NT2/D1 (cell line): ENCODE results near the gene TTC31.
A peak's percentile ranks its signal among the peaks of the same experiment; 100 is the strongest.

Source experiments
- DNase-seq: peaks from one replicate; pipeline ENCODE4 v3.0.0-alpha.2; 2011; ENCODE audit warnings: low read depth, low spot score
- H3K27me3 ChIP-seq: 2 replicates; pipeline ENCODE4 v1.6.0; 2011; ENCODE audit warnings: mild to moderate bottlenecking; ENCODE audit not compliant: insufficient read length, insufficient read depth
- H3K36me3 ChIP-seq: 2 replicates; pipeline ENCODE4 v1.6.1; 2011; ENCODE audit warnings: mild to moderate bottlenecking, low read length, mixed read lengths; ENCODE audit not compliant: insufficient read depth, insufficient read length
- H3K4me1 ChIP-seq: 2 replicates; pipeline ENCODE4 v1.5.1; 2011; ENCODE audit not compliant: insufficient read depth, insufficient read length
- H3K4me3 ChIP-seq: 2 replicates; pipeline ENCODE4 v1.5.1; 2011; ENCODE audit warnings: low read depth; ENCODE audit not compliant: insufficient read length
- H3K9ac ChIP-seq: 2 replicates; pipeline ENCODE4 v1.6.0; 2011; ENCODE audit warnings: low read depth; ENCODE audit not compliant: insufficient read length
- H3K9me3 ChIP-seq: 2 replicates; pipeline ENCODE4 v1.5.1; 2011; ENCODE audit warnings: mild to moderate bottlenecking, low read length; ENCODE audit not compliant: insufficient read depth
- SUZ12 ChIP-seq: IDR thresholded peaks from 2 replicates; pipeline ENCODE4 v1.6.1; 2011; ENCODE audit not compliant: insufficient read length, insufficient read depth; ENCODE audit errors: extremely low read depth
- YY1 ChIP-seq: IDR thresholded peaks from 2 replicates; pipeline ENCODE4 v1.6.1; 2011; ENCODE audit not compliant: insufficient read length, insufficient read depth
- ZNF274 ChIP-seq: IDR thresholded peaks from 2 replicates; pipeline ENCODE4 v1.6.1; 2011; ENCODE audit warnings: mild to moderate bottlenecking, low read depth, low read length

The TTC31 gene

DNA sequence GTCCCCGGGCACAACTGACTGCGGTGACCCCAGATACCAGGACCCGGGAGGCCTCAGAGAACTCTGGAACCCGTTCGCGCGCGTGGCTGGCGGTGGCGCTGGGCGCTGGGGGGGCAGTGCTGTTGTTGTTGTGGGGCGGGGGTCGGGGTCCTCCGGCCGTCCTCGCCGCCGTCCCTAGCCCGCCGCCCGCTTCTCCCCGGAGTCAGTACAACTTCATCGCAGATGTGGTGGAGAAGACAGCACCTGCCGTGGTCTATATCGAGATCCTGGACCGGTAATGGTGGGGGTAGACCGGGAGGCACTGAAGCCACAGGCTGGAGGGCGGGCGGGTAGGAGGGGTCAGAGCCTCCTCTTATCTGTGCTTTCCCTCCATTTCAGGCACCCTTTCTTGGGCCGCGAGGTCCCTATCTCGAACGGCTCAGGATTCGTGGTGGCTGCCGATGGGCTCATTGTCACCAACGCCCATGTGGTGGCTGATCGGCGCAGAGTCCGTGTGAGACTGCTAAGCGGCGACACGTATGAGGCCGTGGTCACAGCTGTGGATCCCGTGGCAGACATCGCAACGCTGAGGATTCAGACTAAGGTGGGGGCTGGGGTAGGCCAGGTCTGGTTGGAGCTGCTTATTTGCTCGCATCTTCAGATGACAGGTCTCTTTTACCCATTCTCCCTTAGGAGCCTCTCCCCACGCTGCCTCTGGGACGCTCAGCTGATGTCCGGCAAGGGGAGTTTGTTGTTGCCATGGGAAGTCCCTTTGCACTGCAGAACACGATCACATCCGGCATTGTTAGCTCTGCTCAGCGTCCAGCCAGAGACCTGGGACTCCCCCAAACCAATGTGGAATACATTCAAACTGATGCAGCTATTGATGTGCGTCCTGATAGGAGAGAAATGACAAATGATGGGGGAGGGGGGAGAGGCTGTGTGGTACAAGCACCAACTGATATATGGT, 47.6 kb downstream of the TTC31 start:
- Histone ChIP-seq H3K9me3 (no peaks in the 10 kb centered on the region), H3K4me3 (peak overlapping the region; percentile 68), H3K9ac (peak overlapping the region; percentile 82), H3K4me1 (no peaks in the 10 kb centered on the region), H3K36me3 (peaks cover 69% of the 10 kb centered on the region), H3K27me3 (no peaks in the 10 kb centered on the region)
- TF ChIP-seq YY1: no peak
- no peak for TF ChIP-seq ZNF274
- TF ChIP-seq SUZ12: no peak
- DNase-seq: no peak

DNA sequence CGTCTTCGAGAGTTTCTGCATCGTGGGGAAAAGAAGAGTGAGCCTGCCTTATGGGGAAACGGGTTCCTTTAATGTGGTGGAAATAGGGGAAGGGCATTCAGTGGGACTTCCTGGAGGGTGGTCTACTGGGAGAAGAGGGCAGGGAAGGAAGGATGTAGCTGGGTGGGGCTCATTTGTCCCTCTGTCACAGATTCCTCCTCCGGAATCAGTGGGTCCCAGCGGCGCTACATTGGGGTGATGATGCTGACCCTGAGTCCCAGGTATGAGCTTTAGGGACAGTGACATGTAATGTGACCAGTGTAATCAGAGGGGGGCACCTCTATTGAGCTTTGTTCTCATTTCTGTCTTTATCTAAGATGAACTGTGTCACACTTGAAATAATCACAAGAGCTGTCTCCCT, 48.8 kb downstream of the TTC31 start:
- no peak overlapping the region for H3K4me3 ChIP-seq
- H3K4me1 ChIP-seq: no peaks in the 10 kb centered on the region
- no peak for TF ChIP-seq YY1
- no peaks in the 10 kb centered on the region for H3K9me3 ChIP-seq
- peaks cover 57% of the 10 kb centered on the region for H3K36me3 ChIP-seq
- no peak overlapping the region for H3K9ac ChIP-seq
- no peak for DNase-seq
- no peaks in the 10 kb centered on the region for H3K27me3 ChIP-seq

DNA sequence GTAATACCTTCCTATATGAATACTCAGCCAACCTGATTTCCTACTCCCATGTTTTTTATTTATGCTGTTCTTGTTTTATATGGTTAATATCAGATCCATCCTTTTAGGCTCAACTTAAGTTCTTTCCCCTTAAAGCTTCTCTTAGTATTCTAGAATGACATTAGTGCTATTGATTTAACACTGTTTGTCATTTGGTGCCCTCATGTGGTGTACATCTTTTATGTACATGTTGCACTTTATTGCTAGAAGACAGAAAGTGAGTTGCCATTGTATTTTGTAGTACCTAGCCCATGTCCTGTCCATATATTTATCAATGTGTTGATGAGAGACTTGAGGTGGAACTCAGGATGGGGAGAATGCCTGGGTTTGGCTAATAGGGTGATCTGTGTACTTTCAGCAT, 49.3 kb downstream of the TTC31 start:
- no peak overlapping the region for H3K4me3 ChIP-seq
- H3K36me3 ChIP-seq: peaks cover 52% of the 10 kb centered on the region
- DNase-seq: no peak
- TF ChIP-seq SUZ12: no peak
- TF ChIP-seq ZNF274: no peak
- TF ChIP-seq YY1: no peak
- no peaks in the 10 kb centered on the region for H3K9me3 ChIP-seq
- no peaks in the 10 kb centered on the region for H3K4me1 ChIP-seq
- H3K9ac ChIP-seq: no peak overlapping the region
- no peaks in the 10 kb centered on the region for H3K27me3 ChIP-seq

- no peak for DNase-seq
These were observed 50.6 kb downstream of the TTC31 start for GRCh38 chr2:74533464-74533863.

DNA sequence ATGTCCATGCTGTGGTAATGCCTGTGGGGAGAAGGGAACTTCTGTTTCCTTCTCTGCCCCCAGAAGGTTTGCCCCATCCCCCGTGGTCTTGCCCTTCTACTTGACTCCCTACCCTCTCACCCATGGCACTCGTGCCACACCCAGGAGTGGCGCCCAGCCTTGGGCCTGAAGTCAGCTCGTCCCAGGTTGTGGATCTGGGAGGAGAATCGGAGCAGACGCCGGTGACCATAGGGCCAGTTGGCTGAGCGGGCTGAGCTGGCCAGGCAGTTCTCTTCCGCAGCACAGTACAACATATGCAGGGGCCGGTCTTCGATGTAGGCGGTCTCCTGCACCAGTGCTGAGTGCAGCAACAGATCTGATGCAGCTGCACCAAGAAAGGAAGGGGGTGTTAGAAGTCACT, 51.5 kb downstream of the TTC31 start:
- no peaks in the 10 kb centered on the region for H3K4me1 ChIP-seq
- TF ChIP-seq YY1 (no peak), ZNF274 (no peak), SUZ12 (no peak)
- H3K27me3 ChIP-seq: no peaks in the 10 kb centered on the region
- no peaks in the 10 kb centered on the region for H3K9me3 ChIP-seq
- H3K4me3 ChIP-seq: no peak overlapping the region
- no peak overlapping the region for H3K9ac ChIP-seq
- DNase-seq: no peak
- peaks cover 34% of the 10 kb centered on the region for H3K36me3 ChIP-seq

More at GRCh38 chr2:74533464-74533863, 50.6 kb downstream of the TTC31 start:
- no peaks in the 10 kb centered on the region for H3K4me1 ChIP-seq
- H3K27me3 ChIP-seq: no peaks in the 10 kb centered on the region
- H3K4me3 ChIP-seq: no peak overlapping the region
- H3K36me3 ChIP-seq: peaks cover 39% of the 10 kb centered on the region
- no peak overlapping the region for H3K9ac ChIP-seq
- no peaks in the 10 kb centered on the region for H3K9me3 ChIP-seq
- TF ChIP-seq ZNF274: no peak
- TF ChIP-seq YY1: no peak
- no peak for TF ChIP-seq SUZ12

- H3K9me3 ChIP-seq: no peaks in the 10 kb centered on the region
- TF ChIP-seq ZNF274: no peak
- no peak for TF ChIP-seq SUZ12
- TF ChIP-seq YY1: no peak
- H3K9ac ChIP-seq: no peak overlapping the region
- no peak for DNase-seq
- H3K36me3 ChIP-seq: peaks cover 34% of the 10 kb centered on the region
- no peaks in the 10 kb centered on the region for H3K27me3 ChIP-seq
- no peaks in the 10 kb centered on the region for H3K4me1 ChIP-seq
- no peak overlapping the region for H3K4me3 ChIP-seq
These were observed 52.6 kb downstream of the TTC31 start for GRCh38 chr2:74535440-74535965.

DNA sequence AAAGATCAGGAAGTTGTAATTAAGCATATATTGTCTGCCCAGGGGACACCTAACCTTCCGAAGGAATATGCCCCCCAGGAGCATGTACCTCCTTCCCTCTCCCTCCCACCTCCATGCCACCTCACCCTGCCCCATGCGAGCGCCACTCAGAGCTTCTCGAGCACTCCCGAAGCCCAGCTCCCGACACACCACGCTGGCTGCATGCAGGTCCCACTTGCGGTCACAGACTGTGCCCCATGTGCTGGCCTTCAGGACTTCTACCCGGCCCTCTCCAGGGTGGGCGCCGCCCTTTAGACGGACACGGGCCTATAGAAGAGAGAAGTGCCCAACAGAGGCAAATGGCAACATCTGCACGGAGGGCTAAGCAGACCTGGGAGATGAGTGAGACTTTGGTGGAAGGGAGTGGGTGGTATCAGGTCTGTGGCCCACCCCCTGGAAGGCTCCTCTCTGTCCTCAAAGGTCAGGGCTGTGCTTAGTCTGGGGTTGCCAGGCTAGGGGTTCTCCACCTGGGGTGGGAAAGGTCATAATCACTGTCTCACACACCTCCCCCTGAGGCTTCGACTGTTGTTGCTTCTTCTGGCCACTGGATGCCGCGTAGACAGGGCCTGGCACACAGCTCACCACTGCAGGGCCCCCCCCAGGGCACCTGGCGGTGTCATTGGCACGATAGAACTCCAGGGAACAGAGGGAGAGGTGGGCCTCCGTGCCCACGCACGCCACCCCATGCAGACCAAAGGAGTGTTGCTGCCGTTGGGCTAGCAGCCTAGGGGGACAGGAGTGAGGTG, 53.5 kb downstream of the TTC31 start:
- no peaks in the 10 kb centered on the region for H3K27me3 ChIP-seq
- H3K4me1 ChIP-seq: no peaks in the 10 kb centered on the region
- no peak overlapping the region for H3K9ac ChIP-seq
- no peaks in the 10 kb centered on the region for H3K9me3 ChIP-seq
- no peak overlapping the region for H3K4me3 ChIP-seq
- no peak for TF ChIP-seq SUZ12
- TF ChIP-seq ZNF274: no peak
- no peak for TF ChIP-seq YY1
- no peak for DNase-seq
- H3K36me3 ChIP-seq: peaks cover 28% of the 10 kb centered on the region

- no peak overlapping the region for H3K4me3 ChIP-seq
- TF ChIP-seq SUZ12 (no peak), YY1 (no peak), ZNF274 (no peak)
- H3K27me3 ChIP-seq: no peaks in the 10 kb centered on the region
- no peaks in the 10 kb centered on the region for H3K4me1 ChIP-seq
- DNase-seq: no peak
- no peaks in the 10 kb centered on the region for H3K9me3 ChIP-seq
- H3K9ac ChIP-seq: no peak overlapping the region
- peaks cover 23% of the 10 kb centered on the region for H3K36me3 ChIP-seq
These were observed 54.3 kb downstream of the TTC31 start for GRCh38 chr2:74537140-74537539.
